Ramos (cell line): ENCODE data around the gene HOXA3.

Source experiments
- in situ Hi-C: fragments of 300-500 bp; cut with MboI; formaldehyde crosslinking; loops from one replicate; pipeline ENCODE4 v1.14.3; 2022; ENCODE audit warnings: low sequenced_read_pairs; ENCODE audit not compliant: unreplicated experiment

The HOXA3 gene

GRCh38 chr7:27148756-27149641, 3.4 kb downstream of the HOXA3 start:
- in situ Hi-C loops: loop anchor here (10.0 kb wide), 1 partner anchor 294 kb away; no protein-coding TSS in a partner anchor

GRCh38 chr7:27148031-27148755, 4.2 kb downstream of the HOXA3 start:
- in situ Hi-C loops: loop anchor here (10.0 kb wide), 1 partner anchor 293 kb away; no protein-coding TSS in a partner anchor

DNA sequence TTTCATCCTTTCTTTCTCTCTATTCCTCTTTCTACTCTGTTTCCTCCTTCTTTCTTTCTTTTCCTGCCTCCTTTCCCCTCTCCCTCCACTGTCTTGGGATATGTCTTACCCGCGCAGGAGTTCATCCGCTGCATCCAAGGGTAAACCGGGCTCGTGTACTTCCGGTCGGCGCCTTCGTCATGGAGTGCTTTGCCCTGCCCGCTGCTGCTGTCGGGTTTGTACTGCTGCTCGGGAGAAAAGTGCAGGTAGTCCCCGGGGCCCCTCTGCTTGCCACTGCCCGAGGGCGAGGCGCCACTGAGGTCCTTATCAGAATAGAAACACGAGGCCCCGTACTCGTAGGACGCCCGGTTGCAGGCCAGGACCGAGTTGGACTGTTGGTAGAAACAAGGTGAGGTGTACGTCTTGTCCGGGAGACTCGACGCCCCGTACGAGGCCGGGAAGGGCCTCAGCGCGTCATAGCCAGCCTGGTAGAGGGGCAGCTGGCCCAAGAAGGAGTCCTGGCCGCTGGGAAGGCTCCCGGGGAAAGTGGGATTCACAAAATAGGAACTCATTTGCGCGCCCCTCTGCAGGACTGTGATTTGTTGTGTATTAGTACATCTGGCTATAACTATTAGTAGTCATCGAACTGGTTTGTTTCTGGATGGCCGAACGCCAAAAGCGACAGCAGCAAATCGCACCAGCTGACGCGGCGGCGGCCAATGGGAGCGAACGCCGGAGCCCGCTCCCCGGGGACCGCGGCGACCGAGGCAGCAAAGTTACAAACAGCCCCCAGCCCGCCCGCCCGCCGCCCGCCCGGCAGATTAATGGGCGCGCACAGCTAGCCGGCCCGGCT, 5.0 kb downstream of the HOXA3 start, which contains the start of gene HOXA6:
HOXA6 (minus strand) TSS at position 576 of the 832 bp plus-strand sequence; CDS start at position 551, 25 bp downstream.
- in situ Hi-C loops: loop anchor here (10.0 kb wide), 1 partner anchor 293 kb away; no protein-coding TSS in a partner anchor

GRCh38 chr7:27146491-27147198, 5.7 kb downstream of the HOXA3 start:
- in situ Hi-C loops: loop anchor here (10.0 kb wide), 1 partner anchor 292 kb away; no protein-coding TSS in a partner anchor

- in situ Hi-C loops: loop anchor here (10.0 kb wide), 1 partner anchor 291 kb away; no protein-coding TSS in a partner anchor
Measured at GRCh38 chr7:27145914-27146412, 6.4 kb downstream of the HOXA3 start.

DNA sequence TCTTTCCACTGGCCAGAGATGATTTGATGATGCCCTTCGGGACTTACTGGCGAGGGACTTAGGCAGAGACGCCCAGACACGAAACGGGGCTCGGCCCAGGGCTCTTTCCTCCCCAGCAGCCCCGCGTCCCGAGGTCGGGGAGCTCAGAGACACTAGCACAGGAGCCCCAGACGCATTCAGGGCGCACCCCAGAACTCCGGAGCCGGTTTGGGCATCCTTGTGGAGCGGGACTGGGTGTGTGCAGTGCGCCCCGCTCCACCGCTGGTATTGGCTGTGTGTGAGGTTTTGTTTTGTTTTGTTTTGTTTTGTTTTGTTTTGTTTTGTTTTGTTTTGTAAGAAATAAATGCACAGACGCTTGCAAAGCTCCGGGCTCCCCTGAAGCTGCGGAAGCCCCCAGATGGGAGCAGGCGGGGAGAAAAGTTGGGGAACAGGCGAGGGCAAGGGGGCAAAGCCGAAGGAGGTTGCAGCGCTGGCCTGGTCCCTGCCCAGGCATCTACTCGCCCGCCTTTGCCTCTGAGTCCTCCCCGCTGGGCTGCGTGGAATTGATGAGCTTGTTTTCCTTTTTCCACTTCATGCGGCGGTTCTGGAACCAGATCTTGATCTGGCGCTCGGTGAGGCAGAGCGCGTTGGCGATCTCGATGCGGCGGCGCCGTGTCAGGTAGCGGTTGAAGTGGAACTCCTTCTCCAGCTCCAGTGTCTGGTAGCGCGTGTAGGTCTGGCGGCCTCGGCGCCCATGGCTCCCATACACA, 7.0 kb downstream of the HOXA3 start:
- in situ Hi-C loops: loop anchor here (10.0 kb wide), 1 partner anchor 291 kb away; no protein-coding TSS in a partner anchor

GRCh38 chr7:27144781-27145164, 7.6 kb downstream of the HOXA3 start:
- in situ Hi-C loops: loop anchor here (10.0 kb wide), 1 partner anchor 290 kb away; no protein-coding TSS in a partner anchor

GRCh38 chr7:27143950-27144780, 8.2 kb downstream of the HOXA3 start:
- in situ Hi-C loops: loop anchor here (10.0 kb wide), 1 partner anchor 289 kb away; no protein-coding TSS in a partner anchor

- in situ Hi-C loops: loop anchor here (10.0 kb wide), 1 partner anchor 288 kb away; no protein-coding TSS in a partner anchor
Measured at GRCh38 chr7:27143023-27143949, 9.1 kb downstream of the HOXA3 start, which contains the start of gene HOXA5. TSS of gene HOXA5 (minus strand) at chr7:27143681. CDS start at chr7:27143607, 74 bp downstream.

GRCh38 chr7:27142580-27143022, 9.8 kb downstream of the HOXA3 start:
- in situ Hi-C loops: loop anchor here (10.0 kb wide), 1 partner anchor 288 kb away; no protein-coding TSS in a partner anchor

GRCh38 chr7:27141923-27142579, 10.3 kb downstream of the HOXA3 start:
- in situ Hi-C loops: loop anchor here (10.0 kb wide), 1 partner anchor 287 kb away; no protein-coding TSS in a partner anchor

DNA sequence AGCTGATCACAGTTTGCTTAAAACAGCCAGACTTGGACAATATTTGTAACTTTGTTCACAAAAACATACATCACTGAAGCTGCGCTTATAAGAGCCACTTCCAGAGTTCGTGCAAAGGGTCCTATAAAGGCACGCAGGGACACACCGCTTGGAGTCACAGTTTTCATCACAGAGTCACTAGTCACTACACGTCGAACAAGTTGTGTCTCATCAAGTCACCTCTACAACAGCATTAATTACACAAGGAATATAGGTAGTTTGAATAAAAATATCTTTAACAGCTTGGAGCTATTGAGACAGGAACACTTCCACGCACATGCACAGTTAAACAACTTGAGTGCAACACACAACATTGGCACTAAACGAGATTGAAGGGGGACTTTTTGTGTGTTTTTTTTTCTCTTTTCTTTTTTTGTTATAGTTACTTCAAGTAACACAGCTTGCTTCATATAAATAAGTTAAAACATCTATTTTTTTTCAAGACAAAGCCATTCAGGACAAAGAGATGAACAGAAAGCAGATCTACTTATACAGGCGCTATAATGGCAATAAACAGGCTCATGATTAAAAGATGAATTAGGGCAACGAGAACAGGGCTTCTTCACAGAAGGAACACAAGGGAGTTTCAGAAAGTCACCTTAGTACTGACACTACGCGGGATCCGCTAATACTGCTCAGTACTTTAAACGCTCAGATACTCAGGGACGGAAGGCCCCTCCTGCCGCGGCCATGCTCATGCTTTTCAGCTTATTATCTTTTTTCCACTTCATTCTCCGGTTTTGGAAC, 11.1 kb downstream of the HOXA3 start:
- in situ Hi-C loops: loop anchor here (10.0 kb wide), 1 partner anchor 287 kb away; no protein-coding TSS in a partner anchor

GRCh38 chr7:27140126-27140857, 12.1 kb downstream of the HOXA3 start:
- in situ Hi-C loops: loop anchor here (10.0 kb wide), 1 partner anchor 285 kb away; no protein-coding TSS in a partner anchor
